HEK293 (cell line): ENCODE measurements around the gene PTPRA.

Experiments used
- HOXA7 ChIP-seq: sonication (generic); formaldehyde crosslinking; IDR thresholded peaks from 2 replicates; pipeline ENCODE4 v1.8.1; 2022; ENCODE audit warnings: missing genetic modification reagents, borderline replicate concordance
- MYNN ChIP-seq: fragments of 450-650 bp; formaldehyde crosslinking; IDR thresholded peaks from 2 replicates; pipeline ENCODE4 v1.5.1; 2016; ENCODE audit warnings: missing biosample characterization, missing genetic modification characterization, borderline replicate concordance
- ZNF560 ChIP-seq: fragments of 450-650 bp; formaldehyde crosslinking; IDR thresholded peaks from 2 replicates; pipeline ENCODE4 v1.5.1; 2017; ENCODE audit warnings: missing biosample characterization, missing genetic modification characterization, borderline replicate concordance
- TF ChIP-seq, protein P1 (sequence below): fragments of 450-650 bp; formaldehyde crosslinking; IDR thresholded peaks from 2 replicates; pipeline ENCODE4 v1.5.1; 2016; ENCODE audit warnings: missing biosample characterization, missing genetic modification characterization
- TF ChIP-seq, protein P2 (sequence below): fragments of 450-650 bp; formaldehyde crosslinking; IDR thresholded peaks from 2 replicates; pipeline ENCODE4 v1.5.1; 2016; ENCODE audit warnings: missing biosample characterization, missing genetic modification characterization

DNA sequence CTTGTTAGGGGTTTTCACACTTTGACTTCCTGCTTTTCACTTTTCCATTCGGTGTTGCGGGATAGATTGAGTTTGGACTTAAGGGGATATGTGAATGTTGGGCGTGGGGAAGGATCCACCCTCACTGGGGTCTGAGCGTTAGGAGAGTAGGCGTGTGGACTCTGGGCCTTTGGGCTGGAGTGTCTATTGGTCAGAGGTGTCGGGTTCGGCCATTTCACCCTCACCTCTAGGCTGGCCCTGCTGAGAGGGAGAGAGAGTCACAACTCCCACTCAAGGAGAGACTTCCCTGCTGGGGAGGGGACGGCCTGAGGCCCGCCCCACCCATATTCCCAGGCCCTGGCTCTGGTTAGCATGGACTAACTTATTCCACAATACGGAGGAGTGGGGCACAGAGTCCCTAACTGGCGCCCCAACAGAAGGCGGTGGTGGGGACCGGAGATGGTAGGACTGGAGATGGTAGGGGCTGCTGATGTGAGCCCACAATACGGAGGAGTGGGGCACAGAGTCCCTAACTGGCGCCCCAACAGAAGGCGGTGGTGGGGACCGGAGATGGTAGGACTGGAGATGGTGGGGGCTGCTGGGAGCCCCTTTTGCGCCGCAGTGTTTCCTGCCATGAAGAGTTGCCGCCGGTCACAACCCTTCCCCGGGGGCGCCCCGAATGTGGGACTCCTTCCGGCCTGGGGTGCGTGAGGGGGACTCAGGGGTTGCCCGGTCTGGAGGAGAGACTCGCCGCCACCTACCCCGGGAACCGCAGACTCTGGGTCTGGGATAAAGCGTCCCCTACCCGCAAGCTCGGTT lies 1.4 kb upstream of the PTPRA start:
- TF ChIP-seq ZNF560 (tag by site-specific recombination) (no peak), MYNN (tag by site-specific recombination) (no peak), HOXA7 (CRISPR knock-in tag) (no peak)
- TF ChIP-seq, protein P1, sequence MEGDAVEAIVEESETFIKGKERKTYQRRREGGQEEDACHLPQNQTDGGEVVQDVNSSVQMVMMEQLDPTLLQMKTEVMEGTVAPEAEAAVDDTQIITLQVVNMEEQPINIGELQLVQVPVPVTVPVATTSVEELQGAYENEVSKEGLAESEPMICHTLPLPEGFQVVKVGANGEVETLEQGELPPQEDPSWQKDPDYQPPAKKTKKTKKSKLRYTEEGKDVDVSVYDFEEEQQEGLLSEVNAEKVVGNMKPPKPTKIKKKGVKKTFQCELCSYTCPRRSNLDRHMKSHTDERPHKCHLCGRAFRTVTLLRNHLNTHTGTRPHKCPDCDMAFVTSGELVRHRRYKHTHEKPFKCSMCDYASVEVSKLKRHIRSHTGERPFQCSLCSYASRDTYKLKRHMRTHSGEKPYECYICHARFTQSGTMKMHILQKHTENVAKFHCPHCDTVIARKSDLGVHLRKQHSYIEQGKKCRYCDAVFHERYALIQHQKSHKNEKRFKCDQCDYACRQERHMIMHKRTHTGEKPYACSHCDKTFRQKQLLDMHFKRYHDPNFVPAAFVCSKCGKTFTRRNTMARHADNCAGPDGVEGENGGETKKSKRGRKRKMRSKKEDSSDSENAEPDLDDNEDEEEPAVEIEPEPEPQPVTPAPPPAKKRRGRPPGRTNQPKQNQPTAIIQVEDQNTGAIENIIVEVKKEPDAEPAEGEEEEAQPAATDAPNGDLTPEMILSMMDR: no peak
- TF ChIP-seq, protein P2, sequence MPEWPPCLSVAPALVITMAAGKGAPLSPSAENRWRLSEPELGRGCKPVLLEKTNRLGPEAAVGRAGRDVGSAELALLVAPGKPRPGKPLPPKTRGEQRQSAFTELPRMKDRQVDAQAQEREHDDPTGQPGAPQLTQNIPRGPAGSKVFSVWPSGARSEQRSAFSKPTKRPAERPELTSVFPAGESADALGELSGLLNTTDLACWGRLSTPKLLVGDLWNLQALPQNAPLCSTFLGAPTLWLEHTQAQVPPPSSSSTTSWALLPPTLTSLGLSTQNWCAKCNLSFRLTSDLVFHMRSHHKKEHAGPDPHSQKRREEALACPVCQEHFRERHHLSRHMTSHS (tag by site-specific recombination): no peak
